Loucy (cell line): ENCODE measurements around the gene LOX.

Experiments used
- CTCF ChIP-seq: fragments of 200-600 bp; sonication (generic); conservative IDR thresholded peaks from 2 replicates; pipeline ENCODE4 v1.5.1; 2014; ENCODE audit warnings: mild to moderate bottlenecking, antibody characterized with exemption, low read length
- EZH2phosphoT487 ChIP-seq: fragments of 200-600 bp; IDR thresholded peaks from 2 replicates; pipeline ENCODE4 v1.6.1; 2018; ENCODE audit warnings: antibody characterized with exemption, mild to moderate bottlenecking, moderate library complexity, borderline replicate concordance

GRCh38 chr5:122051569-122051968 lies 26.5 kb downstream of the LOX start:
- TF ChIP-seq CTCF, result no peak
- no peak for TF ChIP-seq EZH2phosphoT487
